ENCODE data around the gene DUSP22.

Gene DUSP22

GRCh38 chr6:380234-381218, 88.2 kb downstream of the DUSP22 start:
- DNase-seq (ENCODE audit: low read depth), result no peak

- no peak for DNase-seq (ENCODE audit: low read depth)
These were observed 89.6 kb downstream of the DUSP22 start for GRCh38 chr6:381742-382461.

DNA sequence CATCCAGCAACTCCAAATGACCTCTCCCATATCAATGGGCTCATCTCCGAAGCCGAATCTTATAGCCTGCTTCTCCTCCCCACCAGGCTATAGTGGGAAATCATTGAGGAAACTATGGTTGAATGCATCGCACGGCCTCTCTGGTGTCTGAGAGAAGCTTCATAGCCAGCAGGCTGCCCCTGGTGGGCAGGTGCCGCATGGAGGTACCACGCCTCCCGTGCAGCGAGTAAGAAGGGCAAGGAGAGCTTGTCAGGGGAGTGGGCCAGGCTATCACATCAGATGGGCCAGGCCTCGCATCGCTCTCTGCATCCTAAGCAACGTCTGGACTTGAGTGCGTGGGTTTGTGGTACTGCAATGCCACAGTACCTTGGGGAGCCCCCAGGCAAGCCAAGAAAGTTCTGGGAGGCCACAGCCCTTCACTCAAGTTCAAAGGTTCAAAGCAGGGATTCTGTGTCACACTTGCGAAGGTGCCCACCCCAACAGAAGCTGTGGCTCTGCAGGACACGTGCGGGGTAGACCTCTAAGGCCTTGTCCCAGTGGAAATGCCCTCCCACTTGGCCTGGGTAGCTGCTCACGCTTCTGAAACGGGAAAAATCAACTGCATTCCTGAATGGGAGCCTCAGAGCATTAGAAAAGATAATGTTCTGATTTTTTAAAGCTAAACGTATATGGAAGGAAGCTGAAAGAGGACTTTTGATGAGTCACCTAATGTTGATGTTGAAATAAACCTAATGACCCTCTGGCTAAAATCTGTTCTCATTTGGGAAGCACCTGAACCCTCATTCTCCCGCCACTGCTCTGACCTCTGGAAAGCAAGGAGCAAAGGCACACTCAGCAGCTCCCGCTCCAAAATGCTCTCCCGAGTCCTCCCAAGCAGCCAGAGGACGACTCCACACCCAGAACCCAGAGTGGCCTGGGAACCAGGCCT, 90.9 kb downstream of the DUSP22 start:
- no peak for DNase-seq (ENCODE audit: low read depth)

DNA sequence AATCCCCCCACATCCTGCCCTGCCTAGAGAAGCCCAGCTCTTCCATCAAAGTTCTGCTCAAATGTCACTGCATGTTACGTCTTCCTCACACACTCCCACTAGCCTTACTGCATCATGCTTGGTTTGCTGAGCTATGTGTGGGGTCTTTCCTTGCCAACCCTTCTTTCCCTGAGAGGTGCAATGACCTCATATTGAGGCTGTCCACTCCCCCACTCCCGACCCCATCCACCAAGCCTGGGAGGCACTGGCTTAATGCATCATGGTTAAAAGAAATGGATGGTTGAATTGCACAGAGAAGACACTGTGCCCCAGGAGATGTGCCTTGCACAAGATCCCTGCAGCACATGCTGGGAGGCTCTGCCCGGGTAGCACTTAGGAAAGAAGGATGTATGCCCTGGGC, 91.6 kb downstream of the DUSP22 start:
- no peak for DNase-seq (ENCODE audit: low read depth)

- DNase-seq (ENCODE audit: low read depth), result no peak
These were observed 92.6 kb downstream of the DUSP22 start for GRCh38 chr6:384898-385297.

DNA sequence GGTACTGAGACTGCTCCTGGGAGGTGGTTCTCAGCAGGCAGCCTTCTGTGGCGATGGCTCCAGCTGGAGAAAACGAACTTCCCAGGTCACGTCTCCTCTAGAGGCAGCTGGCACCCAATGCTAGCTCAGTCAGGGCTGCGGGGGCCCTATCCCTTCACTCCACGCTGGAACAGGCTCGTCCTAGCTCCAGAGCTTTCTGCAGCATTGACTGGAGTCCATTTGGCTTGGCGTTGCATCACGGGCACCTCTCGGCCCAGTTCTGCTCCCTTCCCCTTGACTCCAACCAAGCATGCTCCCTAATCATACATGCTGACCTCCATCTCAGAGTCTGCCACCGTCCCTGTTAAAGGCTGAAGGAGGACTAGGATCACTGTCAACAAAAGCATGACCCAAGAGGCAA, 93.3 kb downstream of the DUSP22 start:
- no peak for DNase-seq (ENCODE audit: low read depth)

GRCh38 chr6:386688-387266, 94.5 kb downstream of the DUSP22 start:
- no peak for DNase-seq (ENCODE audit: low read depth)

- DNase-seq (ENCODE audit: low read depth), result no peak
These were observed 95.0 kb downstream of the DUSP22 start for GRCh38 chr6:387293-387741.

GRCh38 chr6:388202-388903, 96.1 kb downstream of the DUSP22 start:
- no peak for DNase-seq (ENCODE audit: low read depth)

DNA sequence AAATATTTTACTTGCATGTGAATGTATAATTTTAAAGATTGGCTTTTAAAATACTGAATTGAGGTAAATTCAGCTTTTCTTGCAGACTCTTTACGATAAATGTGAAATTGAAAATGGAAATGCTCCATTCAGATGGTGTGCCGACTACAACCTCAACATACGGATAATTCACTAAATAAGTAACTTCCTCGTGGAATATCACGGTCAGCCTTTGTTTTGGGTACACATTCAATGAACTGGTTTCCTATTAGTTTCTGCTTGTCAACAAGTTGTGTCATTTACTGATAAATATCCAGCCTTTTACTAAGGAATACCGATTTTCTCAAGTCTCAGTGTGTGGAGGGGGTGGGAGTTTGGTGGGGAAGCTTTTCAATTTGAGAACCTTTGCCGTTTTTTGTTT, 96.9 kb downstream of the DUSP22 start:
- no peak for DNase-seq (ENCODE audit: low read depth)

DNA sequence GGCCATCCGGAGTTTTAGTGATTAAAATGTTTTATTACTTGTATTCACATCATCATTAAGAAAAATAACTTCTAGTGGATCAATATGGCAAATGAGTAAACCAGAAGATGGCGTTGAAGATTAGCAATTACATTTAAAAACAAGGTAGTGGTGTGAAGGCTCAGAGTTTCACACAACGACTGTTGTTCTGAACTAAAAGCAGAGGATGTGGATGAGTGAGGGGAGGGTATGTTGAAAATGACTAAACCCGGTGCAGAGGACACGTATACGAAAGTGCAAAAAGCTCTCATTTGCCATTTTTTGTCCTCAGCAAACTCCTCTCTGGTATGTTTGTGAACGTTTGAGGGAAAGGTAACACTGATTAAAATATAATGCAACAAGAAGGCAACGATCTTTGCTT, 97.3 kb downstream of the DUSP22 start:
- DNase-seq (ENCODE audit: low read depth), result no peak

DNA sequence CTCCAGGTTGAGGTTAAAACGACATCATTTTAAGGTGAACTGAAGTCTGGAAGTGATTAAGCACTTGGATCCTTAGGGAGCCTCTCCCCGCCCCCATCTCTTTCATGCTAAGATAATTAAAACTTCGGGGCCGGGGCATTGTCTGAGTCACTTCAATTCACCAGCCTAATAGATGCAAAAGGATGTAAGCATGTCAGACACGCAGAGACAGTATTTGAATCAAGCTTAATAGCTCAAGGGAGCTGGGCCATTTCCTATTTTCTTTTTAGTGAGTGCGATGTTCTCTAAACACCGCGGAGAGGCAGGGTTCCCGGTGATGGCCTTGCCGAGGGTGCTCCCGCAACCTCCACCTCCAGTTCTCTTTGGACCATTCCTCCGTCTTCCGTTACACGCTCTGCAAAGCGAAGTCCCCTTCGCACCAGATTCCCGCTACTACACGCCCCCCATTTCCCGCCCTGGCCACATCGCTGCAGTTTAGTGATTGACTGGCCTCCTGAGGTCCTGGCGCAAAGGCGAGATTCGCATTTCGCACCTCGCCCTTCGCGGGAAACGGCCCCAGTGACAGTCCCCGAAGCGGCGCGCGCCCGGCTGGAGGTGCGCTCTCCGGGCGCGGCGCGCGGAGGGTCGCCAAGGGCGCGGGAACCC, 98.7 kb downstream of the DUSP22 start:
- no peak for DNase-seq (ENCODE audit: low read depth)

GRCh38 chr6:391559-392440, 99.5 kb downstream of the DUSP22 start, which contains the start of gene IRF4:
Gene IRF4, plus strand, starts transcription at chr6:391752. Its CDS starts 1,401 bp downstream, at chr6:393153.
- peak; percentile 69 for DNase-seq (ENCODE audit: low read depth)

DNA sequence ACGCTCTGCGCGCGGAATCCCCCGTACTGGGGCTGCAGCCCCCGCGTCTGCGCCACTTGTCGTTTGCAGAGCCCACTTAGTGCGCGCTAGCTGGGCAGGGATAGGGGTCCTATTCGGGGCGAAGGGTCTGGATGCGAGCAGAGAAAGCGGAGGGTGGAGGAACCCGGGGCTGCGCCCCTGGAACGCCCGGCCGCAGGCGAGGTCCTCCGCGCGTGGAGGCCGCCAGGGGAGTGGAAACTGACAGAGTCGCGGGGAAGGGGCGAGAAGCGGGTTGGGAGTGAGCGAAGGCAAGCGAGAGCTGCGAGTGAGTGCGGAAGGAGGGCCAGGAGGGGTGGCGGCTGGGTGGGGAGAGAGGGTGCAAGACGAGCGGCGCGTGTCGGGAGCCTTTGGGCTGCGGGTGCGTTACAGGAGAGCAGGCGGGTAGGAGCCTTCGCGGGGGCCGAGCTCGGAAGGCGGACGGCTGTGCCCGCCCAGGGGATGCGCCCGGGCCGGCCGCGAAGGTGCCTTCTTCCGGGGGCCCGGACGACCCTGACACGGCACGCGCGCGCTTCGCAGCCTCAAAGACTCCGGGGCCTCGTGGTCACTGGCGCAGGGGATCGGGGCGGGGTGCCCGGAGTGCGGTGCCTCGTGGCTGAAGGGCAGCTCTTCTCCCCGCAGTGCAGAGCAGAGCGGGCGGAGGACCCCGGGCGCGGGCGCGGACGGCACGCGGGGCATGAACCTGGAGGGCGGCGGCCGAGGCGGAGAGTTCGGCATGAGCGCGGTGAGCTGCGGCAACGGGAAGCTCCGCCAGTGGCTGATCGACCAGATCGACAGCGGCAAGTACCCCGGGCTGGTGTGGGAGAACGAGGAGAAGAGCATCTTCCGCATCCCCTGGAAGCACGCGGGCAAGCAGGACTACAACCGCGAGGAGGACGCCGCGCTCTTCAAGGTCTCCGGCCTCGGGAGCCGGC, 100.4 kb downstream of the DUSP22 start:
- DNase-seq (ENCODE audit: low read depth), result no peak

DNA sequence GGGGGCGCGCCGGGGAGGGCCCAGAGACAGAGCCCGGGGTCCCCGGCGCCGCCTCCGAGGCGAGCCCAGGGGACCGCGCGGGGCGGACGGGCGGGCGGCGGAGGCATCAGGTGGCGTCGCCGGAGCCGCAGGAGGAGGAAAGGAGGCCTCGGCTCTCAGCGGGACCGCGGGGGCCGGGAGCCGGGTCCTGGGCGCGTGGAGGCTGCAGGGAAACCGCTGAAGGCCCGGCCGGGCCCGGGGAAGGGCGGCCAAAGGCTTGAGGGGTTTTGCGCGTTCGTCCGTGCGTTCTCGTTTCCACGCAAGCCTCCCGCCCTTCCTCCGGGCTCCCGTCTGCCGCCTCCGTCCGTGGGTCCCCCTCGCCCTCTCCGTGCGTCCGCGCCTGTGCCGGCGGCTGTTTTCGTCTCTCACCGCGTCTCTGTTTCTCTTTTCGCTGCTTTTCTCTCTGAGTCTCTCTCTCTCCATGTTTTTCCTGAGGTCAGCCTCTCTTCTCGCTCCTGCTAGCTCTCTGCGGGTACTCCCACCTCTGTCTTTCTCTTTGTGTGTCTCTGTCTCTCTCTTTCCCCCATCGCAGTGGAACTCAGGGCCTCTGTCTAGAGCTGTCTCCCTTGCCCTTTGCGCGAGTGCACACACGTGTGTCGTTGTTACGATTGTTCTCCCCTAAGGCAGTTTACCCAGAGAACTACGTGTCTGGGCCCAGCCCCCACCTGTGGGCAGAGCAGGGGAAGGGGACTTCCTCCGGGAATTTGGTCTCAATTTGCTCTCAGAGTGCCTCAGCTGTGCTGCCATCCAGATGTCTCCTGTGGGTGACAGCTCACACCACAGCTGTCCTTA, 101.3 kb downstream of the DUSP22 start:
- DNase-seq (ENCODE audit: low read depth), result no peak

- DNase-seq (ENCODE audit: low read depth), result no peak
These were observed 102.5 kb downstream of the DUSP22 start for GRCh38 chr6:394641-395289.
